GM19099 (cell line): Measurements from ENCODE around the gene ACSL1.

Experiments
- POLR2A ChIP-seq: IDR thresholded peaks from 3 replicates; pipeline ENCODE4 v1.6.1; 2011; ENCODE audit warnings: low read depth; ENCODE audit not compliant: insufficient read length; ENCODE audit errors: extremely low read depth

Gene ACSL1

GRCh38 chr4:184787766-184788503 is 37.8 kb downstream of the ACSL1 start:
- TF ChIP-seq POLR2A: no peak

DNA sequence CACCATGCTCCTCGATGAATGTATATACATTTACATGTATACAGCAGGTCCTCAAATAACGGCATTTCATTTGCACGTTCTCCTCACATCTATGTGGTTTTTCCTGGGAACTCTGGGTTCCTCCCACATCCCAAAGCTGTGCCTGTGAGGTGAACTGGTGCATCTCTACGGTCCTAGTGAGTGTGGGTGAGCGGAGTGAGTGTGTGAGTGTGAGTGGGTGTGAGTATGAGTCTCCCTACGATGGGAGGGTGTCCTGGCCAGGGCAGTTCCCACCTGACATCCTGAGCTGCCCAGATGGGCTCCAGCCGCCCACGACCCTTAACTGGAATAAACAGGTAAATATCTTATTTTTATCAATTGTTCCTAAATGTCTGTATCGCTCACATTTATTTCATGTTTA is 40.0 kb downstream of the ACSL1 start:
- TF ChIP-seq POLR2A: no peak

GRCh38 chr4:184784628-184785257 is 41.0 kb downstream of the ACSL1 start:
- TF ChIP-seq POLR2A: no peak

GRCh38 chr4:184782731-184783373 is 42.9 kb downstream of the ACSL1 start:
- TF ChIP-seq POLR2A: no peak

DNA sequence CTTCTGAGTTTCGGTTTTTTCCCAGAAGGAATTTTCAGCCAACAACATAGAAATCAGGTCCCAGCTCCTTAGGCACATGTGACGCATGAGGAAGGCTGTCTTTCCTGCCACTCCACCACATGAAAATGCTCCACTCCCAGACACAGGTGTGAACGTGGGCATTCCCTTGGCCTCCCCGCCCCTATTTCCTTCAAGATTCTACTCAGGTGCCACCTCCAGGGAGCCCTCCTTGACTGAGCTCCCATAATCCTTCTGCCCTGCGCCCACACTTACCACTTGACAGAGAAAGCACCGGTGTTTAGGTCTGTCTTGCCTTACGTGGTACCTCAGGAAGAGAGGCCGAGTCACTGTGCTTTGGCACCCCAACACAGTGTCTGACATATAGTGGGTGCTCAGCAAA is 47.4 kb downstream of the ACSL1 start:
- TF ChIP-seq POLR2A: no peak

DNA sequence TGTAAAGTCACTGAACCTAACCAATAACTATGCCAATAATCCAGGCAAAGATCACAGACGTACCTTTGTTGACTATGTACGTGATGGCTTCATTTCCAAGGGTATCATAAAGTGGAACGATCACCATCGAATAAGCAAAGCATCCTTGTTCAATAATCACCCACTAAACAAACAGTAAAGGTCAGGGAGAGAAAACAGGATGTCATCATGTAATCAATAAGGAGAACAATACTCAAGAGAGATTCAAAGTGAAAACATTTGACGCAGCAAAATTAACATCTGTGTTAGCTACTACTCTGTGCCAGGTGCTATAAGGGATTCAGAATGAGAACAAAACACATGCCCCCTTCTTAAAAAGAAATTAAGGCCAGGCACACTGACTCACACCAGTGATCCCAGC is 48.9 kb downstream of the ACSL1 start:
- no peak for TF ChIP-seq POLR2A

GRCh38 chr4:184775854-184776555 is 49.8 kb downstream of the ACSL1 start:
- no peak for TF ChIP-seq POLR2A

DNA sequence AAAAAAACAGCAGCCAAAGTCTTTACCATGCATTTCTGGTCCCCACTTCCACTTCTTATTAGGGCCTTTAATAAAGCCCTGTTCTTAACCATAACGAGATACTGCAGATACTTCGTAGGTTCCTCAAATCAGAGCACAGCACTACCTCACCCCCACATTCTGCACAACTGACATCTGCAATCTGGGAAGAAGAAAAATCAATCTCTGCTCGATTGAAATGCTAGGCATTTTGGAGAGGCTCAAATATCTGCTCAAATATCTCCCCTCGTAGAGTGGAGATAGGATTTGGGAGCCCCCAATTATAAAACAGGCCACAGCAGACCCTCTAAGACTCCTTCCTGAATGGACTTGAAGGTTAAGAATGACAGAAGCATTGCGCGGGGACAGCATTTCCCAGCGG is 51.6 kb downstream of the ACSL1 start:
- TF ChIP-seq POLR2A: no peak

GRCh38 chr4:184771416-184771815 is 54.4 kb downstream of the ACSL1 start:
- no peak for TF ChIP-seq POLR2A

GRCh38 chr4:184769141-184769765 is 56.5 kb downstream of the ACSL1 start:
- TF ChIP-seq POLR2A: no peak

DNA sequence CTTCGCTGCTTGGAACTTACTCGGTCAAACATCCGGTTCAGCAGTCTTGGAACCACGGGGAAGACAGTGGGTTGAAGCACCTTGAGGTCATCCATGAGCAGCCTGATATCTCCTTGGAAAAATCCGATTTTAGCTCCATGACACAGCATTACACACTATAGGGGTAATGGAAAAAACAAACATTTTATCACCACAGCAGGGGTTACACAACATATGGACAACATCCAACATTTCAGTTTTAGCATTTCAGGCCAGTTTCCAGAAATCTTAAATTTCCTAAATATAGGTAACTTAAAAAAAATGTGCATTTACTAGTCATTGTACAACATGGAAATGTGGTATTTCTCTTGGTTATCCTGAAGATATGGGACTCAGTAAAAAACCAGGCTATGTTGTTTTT is 57.5 kb downstream of the ACSL1 start:
- TF ChIP-seq POLR2A: no peak

DNA sequence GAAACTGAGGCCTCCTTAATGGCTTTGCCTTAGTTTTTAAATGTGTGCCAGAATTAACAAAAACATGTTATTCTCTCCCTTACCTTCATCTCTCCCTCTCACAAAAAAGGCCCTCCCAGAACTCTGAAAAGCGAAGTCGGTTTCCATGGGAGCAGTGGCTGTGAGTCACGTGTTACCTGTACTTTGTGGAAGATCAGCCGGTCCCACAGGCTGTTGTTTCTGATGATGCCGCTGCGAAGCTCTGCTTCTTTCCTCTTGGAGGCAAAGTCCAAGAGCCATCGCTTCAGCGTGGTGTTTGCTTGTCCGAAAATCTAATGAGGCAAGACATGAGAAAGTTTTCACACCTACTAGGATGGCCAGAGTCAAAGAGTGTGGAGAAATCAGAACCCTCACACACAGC is 59.3 kb downstream of the ACSL1 start:
- TF ChIP-seq POLR2A: no peak

- TF ChIP-seq POLR2A: no peak
Observed at GRCh38 chr4:184765473-184766340, 60.1 kb downstream of the ACSL1 start.

DNA sequence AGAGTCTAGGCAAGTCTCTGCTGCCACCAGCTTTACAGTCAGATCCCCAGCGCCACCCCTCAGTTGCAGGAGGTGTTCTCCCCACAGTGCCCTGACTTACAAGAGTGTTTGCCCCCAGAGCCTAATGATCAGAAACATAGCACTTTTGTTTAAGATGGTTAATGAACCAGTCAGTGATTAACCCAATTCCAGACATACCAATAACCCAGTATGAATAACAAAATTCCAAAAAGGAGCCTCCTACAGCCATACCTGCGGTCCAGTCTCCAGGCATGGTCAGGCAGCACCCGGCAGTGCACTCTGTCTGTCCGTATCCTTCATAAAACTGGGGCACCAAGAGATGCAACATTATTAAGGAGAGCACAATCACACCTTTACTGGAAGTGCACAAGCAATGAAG is 61.2 kb downstream of the ACSL1 start:
- TF ChIP-seq POLR2A: no peak
